Activated T-cell treated with anti-CD3 and anti-CD28 coated beads for 48 hours (primary cell): ENCODE results near the gene FAM124A.

Source experiments
- DNase-seq: peaks from one replicate; pipeline ENCODE4 v3.0.0-alpha.2; 2020; ENCODE audit warnings: low read depth

Gene FAM124A

DNA sequence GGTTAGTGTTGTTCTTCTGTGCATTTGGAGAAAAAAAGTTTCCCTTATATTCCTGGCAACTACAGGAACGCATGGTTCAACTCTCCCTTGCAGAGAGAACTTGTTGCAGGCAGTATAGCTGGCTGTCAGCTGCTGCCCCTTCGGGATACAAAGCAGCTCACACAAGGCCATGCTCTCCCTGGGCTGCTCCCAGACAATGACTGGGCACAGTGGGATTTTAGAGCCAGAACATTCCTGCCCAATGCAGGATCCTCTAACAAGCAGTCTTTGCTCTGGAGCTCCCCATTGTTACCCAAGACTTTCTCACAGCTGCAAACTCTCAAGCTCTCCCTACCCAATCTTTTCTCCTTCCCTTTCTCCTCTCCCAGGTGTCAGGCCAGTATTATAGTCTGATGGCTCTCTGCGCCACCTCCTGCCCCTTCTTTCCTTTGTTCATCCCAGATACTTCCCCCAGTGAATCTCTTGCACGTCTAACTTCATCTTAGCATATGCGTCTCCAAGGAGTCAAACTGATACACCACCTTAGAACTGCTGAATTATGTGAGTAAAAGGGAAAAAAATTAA is 89.8 kb downstream of the FAM124A start:
- no peak for DNase-seq

DNA sequence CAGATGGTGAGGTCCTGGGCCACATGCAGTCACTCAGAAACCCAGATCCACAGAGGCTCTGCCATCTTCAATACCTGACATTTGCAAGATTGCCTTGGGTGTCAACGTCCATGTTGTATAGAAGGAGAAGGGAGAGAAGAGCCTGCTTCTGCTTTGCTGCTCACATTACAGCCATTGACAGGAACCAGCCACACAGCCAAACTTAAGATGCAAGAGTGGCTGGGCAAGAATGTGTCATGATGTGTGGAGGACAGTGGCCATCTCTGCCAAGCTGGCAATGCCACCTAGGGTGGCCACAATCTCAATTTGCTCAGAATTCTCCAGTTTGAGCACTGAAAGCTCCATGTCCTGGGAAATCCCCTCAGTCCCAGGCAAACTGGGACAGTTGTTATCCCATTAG is 91.4 kb downstream of the FAM124A start:
- DNase-seq: no peak

DNA sequence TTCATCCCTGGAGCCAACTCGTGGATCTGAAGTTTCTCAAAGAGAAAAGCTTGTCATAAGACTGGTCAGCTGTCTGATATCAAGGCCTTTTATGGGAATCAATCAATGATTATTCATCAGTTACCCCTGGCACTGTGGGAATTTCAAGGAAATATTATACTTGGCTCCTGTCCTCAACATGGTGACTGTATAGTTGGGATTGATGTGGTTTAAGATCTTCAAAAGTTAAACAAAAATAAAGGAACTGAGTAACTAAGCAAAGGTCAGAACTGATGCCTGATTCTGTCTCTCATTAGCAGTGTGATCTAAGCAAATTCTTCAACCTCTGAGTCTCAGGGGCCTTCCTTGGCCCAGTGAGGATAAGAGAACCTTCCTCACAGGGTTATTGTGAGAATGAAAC is 95.1 kb downstream of the FAM124A start:
- no peak for DNase-seq

GRCh38 chr13:51318015-51318414 is 95.8 kb downstream of the FAM124A start:
- DNase-seq: no peak

- DNase-seq: no peak
Measured at GRCh38 chr13:51318876-51319275, 96.7 kb downstream of the FAM124A start.

DNA sequence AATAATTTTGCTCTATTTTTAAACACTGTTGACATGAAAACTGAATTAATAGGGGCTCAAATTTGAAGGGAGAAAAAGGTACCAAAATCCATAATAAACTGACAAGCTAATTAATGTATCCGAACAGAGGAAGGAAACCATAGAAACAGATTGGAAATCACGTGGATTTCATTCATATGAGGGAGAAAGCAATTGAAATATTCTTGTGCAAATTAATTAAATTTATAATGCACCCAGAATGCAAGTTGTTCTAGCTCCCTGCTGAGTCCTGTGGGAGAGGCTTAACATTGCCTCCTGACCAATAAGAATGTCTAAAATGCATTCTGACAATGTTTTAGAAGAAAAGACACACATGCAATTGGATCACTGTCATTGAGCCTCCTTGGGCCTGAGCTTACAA is 99.6 kb downstream of the FAM124A start:
- DNase-seq: no peak

GRCh38 chr13:51322826-51323225 is 100.6 kb downstream of the FAM124A start:
- no peak for DNase-seq

DNA sequence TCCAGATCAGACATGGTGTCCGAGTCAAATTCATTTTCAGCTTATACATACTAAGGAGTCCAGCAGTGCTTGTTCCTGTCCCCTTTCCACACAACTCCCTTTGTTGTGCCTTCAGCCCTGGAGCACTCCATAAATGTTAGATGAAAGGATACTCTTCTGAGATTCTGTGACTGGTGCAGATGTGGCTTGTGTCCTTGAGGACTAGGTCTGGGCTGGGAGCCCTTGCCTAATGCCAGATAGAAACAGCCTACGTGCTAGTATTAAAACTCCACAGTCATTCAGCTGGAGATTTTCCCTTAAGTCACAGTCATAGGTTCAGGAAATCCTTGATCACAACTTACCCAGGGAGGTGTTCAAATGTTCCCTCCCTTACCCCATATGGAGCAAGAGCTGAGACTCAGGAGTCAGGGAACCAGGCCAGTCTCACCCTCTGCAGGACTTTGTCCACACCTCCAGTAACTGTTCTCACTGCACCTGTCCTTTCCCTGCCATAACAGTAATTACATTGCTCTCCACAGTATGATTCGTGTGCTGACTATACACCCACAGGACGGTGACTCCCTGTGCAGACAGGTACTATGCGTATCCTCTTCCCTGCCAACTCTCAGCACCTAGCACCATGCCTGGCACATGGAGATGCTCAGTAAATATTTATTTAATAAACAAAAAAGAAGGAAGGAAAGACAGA is 101.8 kb downstream of the FAM124A start:
- DNase-seq: no peak

DNA sequence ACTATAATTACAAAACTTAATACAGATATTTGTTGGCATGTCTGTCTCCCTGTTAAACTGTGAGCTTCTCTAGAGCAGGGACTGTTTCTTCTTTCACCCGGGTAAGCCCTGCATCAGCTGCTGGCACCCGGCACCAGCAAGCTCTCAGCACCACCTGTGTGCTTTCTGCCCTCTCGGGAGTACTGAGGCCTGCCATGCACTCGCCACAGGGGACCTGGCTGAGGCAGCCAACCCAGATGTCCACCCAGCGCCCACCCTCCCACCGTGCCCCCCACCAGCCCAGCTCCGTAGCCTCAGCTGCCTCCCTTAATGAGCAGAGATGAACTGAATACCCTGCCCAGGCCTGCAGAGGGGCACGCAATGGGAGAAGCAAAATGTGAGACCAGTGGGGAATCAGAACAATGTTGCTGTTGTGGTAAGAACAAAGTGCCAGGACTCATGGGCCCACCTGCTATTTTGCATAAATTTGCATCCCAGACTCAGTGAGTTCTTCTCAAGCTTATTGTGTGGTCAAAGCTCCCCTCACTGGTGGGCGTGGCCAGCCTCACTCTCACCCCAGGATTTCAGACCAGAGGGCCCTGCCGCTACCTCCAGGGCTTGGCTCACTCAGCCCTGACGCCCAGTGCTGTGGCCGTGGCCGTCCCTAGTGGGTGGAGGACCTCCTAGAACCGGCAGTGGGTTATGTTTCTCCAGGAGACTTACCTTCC is 102.7 kb downstream of the FAM124A start:
- no peak for DNase-seq

- DNase-seq: no peak
Measured at GRCh38 chr13:51325837-51326236, 103.6 kb downstream of the FAM124A start.

GRCh38 chr13:51326777-51327176 is 104.6 kb downstream of the FAM124A start:
- no peak for DNase-seq

DNA sequence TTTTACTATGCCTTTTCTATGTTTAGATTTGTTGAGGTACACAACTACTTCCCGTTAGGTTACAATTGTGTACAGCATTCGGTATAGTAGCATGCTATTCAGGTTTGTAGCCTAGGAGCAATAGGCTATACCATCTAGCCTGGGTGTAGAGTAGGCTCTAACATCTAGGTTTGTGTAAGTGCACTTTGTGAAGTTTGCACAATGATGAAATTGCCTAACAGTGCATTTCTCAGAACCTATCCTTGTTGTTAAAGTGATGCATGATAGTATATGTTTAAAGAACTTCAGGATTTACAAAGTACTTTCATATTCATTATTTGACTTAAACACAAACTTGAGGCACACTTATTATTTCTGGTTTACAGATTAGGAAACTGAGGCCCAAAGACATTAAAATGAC is 105.8 kb downstream of the FAM124A start:
- no peak for DNase-seq

DNA sequence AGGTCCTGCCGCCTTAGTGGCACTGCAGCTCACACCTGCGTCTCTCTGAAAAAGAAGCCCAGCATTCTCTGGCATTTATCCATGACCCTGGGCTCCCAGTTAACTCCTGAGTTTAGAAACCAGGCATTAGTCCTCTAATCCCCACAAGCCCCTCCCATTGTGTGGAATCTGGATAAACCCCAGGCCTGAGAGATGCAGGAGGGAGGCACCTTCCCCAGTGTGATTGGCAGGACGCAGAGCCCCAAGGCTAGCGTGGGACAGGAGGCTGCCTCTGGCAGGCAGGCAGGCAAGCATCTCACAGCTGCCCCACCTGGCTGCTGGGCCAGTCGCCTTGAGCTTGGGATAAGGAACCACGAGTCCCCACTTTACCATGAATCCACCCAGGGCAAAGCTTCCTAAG is 106.3 kb downstream of the FAM124A start:
- DNase-seq: no peak

DNA sequence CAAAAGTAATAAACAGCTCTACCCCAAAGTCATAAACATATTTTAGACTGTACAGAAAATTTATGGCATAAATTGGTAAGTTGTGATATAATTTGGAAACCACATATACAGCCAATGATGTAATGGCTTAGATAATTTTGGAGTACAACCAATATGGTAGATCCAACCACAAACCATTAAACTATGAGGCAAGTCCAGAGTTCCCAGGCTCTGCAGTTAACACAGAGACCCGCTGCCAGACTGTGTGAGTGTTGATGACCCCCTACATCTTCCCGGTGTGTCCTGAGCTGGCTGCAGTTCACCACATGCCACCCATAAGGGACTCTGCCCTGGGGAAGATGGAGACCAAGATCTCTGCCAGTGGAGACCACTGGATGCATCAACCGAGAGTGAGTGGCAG is 107.4 kb downstream of the FAM124A start:
- DNase-seq: no peak

DNA sequence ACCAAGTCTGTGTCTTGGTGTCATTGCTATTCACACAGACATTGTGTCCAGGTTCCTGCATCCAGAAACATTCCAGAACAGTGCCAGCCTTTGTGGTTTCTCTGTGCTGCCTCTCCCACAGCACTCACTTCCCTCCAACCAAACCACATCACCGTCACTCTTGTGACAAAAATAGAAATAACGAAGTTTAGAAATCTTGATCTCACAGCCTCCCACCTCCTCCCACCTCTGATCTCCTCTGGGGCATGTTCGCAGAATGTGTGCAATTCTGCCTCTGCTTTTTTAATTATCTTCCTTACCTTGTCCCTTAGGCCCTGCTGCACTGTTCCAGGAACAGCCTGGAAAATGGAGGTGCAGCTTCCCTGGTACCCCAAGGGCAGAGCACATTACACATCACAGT is 108.6 kb downstream of the FAM124A start:
- DNase-seq: no peak

GRCh38 chr13:51331354-51331861 is 109.2 kb downstream of the FAM124A start:
- no peak for DNase-seq

GRCh38 chr13:51332566-51333361 is 110.6 kb downstream of the FAM124A start:
- no peak for DNase-seq

GRCh38 chr13:51333421-51333820 is 111.2 kb downstream of the FAM124A start:
- DNase-seq: no peak

DNA sequence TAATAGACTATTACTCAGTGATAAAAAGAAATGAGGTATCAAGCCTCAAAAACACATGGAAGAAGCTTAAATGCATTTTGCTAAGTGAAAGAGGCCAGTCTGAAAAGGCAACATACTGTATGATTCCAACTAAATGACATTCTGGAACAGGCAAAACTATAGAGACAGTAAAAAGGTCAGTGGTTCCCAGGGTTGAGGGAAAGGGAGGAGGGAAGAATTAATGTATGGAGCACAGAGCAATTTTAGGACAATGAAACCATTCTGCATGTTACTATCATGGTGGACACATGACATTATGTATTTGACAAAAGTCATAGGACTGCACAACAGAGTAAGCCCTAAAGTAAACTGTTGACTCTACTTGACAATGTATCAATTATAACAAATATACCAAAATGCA is 111.6 kb downstream of the FAM124A start:
- no peak for DNase-seq
